ENCODE measurements around the gene DIO3.

The DIO3 gene

GRCh38 chr14:101561145-101561896 is at the start of gene DIO3:
Gene DIO3 (plus strand): TSS chr14:101561495.
- no peak for DNase-seq (ENCODE audit: low spot score)

- no peak for DNase-seq (ENCODE audit: low spot score)
Observed at GRCh38 chr14:101511620-101512375, 49.5 kb upstream of the DIO3 start.

DNA sequence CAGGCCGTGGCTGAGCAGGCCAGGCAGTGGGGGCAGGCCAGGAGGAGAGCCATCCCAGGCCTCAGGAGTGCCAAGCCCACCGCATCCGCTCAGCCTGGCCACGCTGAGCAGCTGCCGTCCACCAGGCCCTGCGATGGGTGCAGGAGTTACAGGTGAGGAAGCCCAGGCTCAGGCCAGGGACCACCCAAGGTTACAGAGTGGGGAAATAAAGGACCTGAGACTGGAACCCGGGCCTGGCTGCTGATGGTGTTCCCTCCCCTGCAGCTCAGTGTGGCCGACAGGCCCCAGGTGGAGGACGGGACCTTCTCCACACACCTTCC is 49.0 kb upstream of the DIO3 start:
- no peak for DNase-seq (ENCODE audit: low spot score)

GRCh38 chr14:101514136-101514535 is 47.2 kb upstream of the DIO3 start:
- DNase-seq (ENCODE audit: low spot score): no peak

DNA sequence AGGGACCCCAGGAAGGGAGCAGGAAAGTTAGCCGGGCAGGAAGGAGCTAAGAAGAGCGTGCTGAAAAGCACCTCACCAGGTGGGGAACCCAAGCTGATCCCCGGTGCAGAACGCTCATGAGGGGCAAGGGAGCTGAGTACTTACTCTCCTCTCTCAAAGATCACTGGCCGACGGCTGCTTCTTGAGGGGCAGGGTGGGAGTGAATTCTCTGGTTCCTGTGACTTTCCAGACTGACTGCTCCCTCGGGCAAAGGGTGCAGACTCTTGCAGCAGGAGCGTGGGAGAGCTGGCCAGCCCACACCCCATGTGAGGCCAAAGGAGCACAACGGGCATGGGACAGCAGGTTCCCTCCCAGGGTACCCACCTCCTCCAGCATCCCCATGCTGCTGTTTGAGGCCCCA is 44.9 kb upstream of the DIO3 start:
- no peak for DNase-seq (ENCODE audit: low spot score)

- DNase-seq (ENCODE audit: low spot score): no peak
Observed at GRCh38 chr14:101518611-101519473, 42.5 kb upstream of the DIO3 start.

DNA sequence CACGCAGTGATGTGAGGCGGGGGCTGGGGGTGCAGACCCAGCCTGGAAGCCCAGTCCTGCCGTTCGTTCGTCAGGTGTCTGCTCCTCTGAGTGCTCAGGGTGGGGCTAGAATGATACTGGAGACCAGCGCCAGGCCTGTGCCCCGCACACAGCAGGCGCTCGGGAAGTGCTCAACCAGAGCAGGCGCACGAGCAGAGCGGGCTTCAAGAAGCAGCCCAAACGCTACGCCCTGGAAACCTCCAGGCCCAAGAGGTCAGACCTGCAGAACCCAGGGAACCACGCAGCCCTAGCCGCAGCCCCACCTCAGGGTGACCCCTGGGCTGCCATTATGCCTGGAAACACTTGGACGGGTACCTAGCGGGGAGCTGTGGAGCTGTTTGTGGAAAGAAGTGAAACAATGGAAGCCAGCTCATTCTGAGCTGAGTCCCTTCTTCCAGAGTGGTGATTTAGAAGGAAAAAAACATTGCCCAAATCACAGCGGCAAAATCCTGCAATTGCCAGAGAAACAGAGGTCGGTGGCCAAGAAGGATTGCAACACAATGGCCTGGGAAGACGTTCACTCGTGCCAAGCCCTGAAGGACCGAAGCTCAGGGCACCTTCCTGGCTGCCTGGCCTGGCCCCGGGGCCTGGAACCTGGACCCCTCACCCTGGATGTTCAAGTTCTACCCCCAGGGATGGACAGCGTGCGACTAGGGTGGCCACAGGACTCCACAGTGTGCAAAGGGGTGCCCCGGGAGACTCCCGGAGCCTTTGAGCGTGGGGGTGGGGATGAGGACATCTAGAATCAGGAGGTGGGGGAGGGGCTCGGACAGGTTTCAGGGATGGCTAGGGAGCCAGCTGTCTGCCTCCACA is 40.4 kb upstream of the DIO3 start:
- no peak for DNase-seq (ENCODE audit: low spot score)

GRCh38 chr14:101521473-101521915 is 39.8 kb upstream of the DIO3 start:
- no peak for DNase-seq (ENCODE audit: low spot score)

DNA sequence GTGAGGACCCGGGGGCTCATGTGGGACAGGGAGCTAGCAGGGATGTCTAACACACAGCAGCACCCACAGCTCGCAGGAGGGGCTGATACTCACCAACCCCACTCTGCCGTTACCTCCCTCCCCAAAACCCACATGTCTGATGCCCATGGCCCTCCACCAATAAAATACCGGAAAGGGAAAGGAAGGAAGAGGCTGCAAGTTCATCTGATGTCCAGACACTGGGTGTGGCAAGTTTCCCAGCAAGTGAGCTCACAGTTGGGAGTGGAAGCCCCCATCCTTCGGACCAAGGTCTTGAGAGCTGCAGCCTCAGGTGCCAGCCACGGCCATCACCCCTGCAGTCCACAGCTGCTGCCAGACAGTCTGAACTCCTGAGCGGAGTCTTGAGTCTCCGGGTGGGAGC is 39.3 kb upstream of the DIO3 start:
- DNase-seq (ENCODE audit: low spot score): no peak

- DNase-seq (ENCODE audit: low spot score): no peak
Observed at GRCh38 chr14:101525640-101526527, 35.4 kb upstream of the DIO3 start.

DNA sequence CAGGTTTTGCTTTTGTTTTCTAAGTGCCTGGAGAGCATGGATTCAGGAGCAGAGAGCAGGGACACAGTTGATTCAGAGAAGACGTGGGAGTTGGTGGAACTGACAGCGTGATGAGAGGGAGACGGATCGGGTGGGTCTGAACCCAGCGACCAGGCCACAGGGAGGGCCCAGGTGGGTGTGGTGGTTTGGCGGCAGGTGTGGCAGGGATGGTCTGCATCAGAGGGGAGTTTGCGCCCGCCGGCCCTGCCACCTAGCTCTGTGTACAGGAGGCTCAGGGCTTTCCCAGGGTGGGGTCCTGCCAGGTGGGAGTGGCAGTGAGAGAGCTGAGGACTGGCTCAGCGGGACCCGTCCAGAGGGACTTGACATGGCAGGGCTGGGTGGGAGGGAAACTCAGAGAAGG is 33.3 kb upstream of the DIO3 start:
- no peak for DNase-seq (ENCODE audit: low spot score)

- DNase-seq (ENCODE audit: low spot score): no peak
Observed at GRCh38 chr14:101529079-101529478, 32.2 kb upstream of the DIO3 start.

GRCh38 chr14:101534198-101534597 is 27.1 kb upstream of the DIO3 start:
- no peak for DNase-seq (ENCODE audit: low spot score)

DNA sequence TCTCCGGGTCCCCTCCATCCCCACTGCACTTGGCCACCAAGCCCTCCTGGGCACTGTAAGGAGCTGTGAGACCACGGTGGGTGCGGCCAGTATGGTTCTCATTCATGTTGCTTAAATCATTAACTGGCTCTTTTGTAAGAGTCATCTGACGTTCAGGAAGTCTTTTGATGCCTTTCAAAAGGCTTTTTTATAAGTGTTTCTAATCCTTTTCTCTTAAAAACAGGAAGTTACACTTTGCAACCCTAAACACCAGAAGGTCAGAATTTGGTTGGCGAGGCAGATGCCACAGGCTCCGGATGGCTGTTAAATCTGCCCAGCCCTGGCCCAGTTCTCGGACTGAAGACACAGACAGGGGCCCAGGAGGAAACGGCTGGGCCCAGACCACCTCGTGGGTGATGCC is 26.1 kb upstream of the DIO3 start:
- no peak for DNase-seq (ENCODE audit: low spot score)

- no peak for DNase-seq (ENCODE audit: low spot score)
Observed at GRCh38 chr14:101535701-101536207, 25.5 kb upstream of the DIO3 start.

DNA sequence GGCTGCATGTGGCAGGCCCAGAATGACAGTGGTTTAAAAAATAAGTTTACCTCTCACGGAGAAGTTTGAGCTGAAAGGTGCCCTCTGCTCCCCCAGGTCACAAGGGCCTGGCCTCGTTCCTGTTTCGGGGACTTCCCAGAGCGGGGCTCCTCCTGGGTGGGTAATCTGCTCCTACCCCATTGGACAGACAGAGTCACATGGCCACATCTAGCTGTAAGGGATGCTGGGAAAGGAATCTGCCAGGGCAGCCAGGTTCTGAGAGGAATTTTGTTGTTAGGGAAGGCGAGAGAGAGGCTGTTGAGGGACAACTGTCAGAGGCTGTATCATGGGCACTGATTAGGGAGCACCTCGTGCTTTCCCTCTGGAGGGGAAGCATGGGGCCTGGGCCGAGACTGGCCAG is 24.0 kb upstream of the DIO3 start:
- no peak for DNase-seq (ENCODE audit: low spot score)

GRCh38 chr14:101538878-101539277 is 22.4 kb upstream of the DIO3 start:
- no peak for DNase-seq (ENCODE audit: low spot score)

DNA sequence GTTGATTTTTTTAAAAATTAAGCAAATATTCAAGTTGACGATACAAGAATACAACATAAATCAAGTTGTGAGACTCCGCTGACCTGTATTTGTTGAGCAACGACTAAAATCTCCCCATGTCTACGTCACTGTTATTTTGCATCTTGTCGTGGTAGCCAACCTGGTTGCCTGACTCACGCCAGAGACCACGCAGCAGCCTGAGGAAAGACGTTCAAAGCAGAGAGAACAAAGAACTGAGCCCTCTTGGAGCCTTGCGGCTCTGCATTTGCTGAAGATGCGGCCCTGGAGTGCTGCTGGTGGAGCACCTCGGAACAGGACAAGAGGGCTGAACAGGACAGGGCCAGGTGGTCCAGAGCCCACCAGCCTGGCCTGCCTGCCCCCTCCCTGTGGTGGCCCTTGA is 21.4 kb upstream of the DIO3 start:
- DNase-seq (ENCODE audit: low spot score): no peak

- no peak for DNase-seq (ENCODE audit: low spot score)
Observed at GRCh38 chr14:101540481-101541462, 20.5 kb upstream of the DIO3 start.

Data from RKO (cell line).